ENCODE data around the gene THSD4. TPM values are rescaled to one million over a fixed set of nuclear protein-coding genes. Genes with fewer than 3 reads are reported as not detected.

The THSD4 gene
- total RNA-seq, 1 experiment from 2014 or later: 0.29 TPM

GRCh38 chr15:71599418-71600151 lies 484.3 kb downstream of the THSD4 start:
- ChIA-PET CTCF (interaction anchor here (0.7 to 2.2 kb wide), 3 partner anchors 23 to 144 kb away, joined by 3 to 13 read pairs (median 3); no protein-coding TSS in a partner anchor), POLR2A (interaction anchor here (0.9 kb wide), 1 partner anchor 62 kb away, joined by 6 read pairs; no protein-coding TSS in a partner anchor)
- intact Hi-C loops (cut with micrococcal nuclease; ENCODE audit: unreplicated experiment): no loop called here
- H3K36me3 Mint-ChIP-seq (ENCODE audit: insufficient read depth, unreplicated experiment): no peaks in the 10 kb centered on the region
- no peak for TF ChIP-seq CTCF (IDR thresholded peaks at IDR 0.05; ENCODE audit: insufficient read depth in 1 of 2, low read depth in 1 of 2, low read length in 1 of 2, severe bottlenecking in 1 of 2, unreplicated experiment in 1 of 2)
- no peak for DNase-seq
- Histone ChIP-seq H3K36me3 (ENCODE audit: control insufficient read depth, insufficient read depth, low read length) (no peaks in the 10 kb centered on the region), H3K27me3 (replicated peaks; ENCODE audit: control insufficient read depth, insufficient read depth, low read length) (no peaks in the 10 kb centered on the region), H3K4me1 (peaks cover 35% of the 10 kb centered on the region), H3K4me3 (ENCODE audit: low read depth, low read length) (no peak overlapping the region), H3K9me3 (no peaks in the 10 kb centered on the region)
- no TSS peak for BruUV-seq (replicated peaks)
- no peaks in the 10 kb centered on the region for H3K27me3 Mint-ChIP-seq (ENCODE audit: insufficient read depth, unreplicated experiment)
- peak overlapping the region; percentile 11 for H3K27ac Mint-ChIP-seq (ENCODE audit: unreplicated experiment)
- H3K4me3 Mint-ChIP-seq (ENCODE audit: unreplicated experiment): peak overlapping the region; percentile 2
- peaks cover 2% of the 10 kb centered on the region for H3K9me3 Mint-ChIP-seq (ENCODE audit: unreplicated experiment)
- H3K4me1 Mint-ChIP-seq (ENCODE audit: low read depth, unreplicated experiment): peaks cover 23% of the 10 kb centered on the region

- intact Hi-C loops (cut with micrococcal nuclease; ENCODE audit: unreplicated experiment): no loop called here
- no peaks in the 10 kb centered on the region for H3K9me3 ChIP-seq
- TF ChIP-seq CTCF (IDR thresholded peaks at IDR 0.05; ENCODE audit: insufficient read depth in 1 of 2, low read depth in 1 of 2, low read length in 1 of 2, severe bottlenecking in 1 of 2, unreplicated experiment in 1 of 2): no peak
- no TSS peak for BruUV-seq (replicated peaks)
- H3K36me3 ChIP-seq (ENCODE audit: control insufficient read depth, insufficient read depth, low read length): no peaks in the 10 kb centered on the region
- H3K27me3 ChIP-seq (replicated peaks; ENCODE audit: control insufficient read depth, insufficient read depth, low read length): no peaks in the 10 kb centered on the region
- H3K27ac Mint-ChIP-seq (ENCODE audit: unreplicated experiment): peak overlapping the region; percentile 11
- ChIA-PET CTCF (interaction anchor here (0.7 to 2.2 kb wide), 3 partner anchors 24 to 144 kb away, joined by 3 to 13 read pairs (median 3); no protein-coding TSS in a partner anchor), POLR2A (interaction anchor here (0.9 kb wide), 1 partner anchor 61 kb away, joined by 6 read pairs; no protein-coding TSS in a partner anchor)
- no peak overlapping the region for H3K4me3 ChIP-seq (ENCODE audit: low read depth, low read length)
- H3K9me3 Mint-ChIP-seq (ENCODE audit: unreplicated experiment): peaks cover 8% of the 10 kb centered on the region
- peaks cover 35% of the 10 kb centered on the region for H3K4me1 ChIP-seq
- H3K4me1 Mint-ChIP-seq (ENCODE audit: low read depth, unreplicated experiment): peaks cover 23% of the 10 kb centered on the region
- DNase-seq: no peak
- H3K4me3 Mint-ChIP-seq (ENCODE audit: unreplicated experiment): peak overlapping the region; percentile 2
- H3K36me3 Mint-ChIP-seq (ENCODE audit: insufficient read depth, unreplicated experiment): no peaks in the 10 kb centered on the region
- no peaks in the 10 kb centered on the region for H3K27me3 Mint-ChIP-seq (ENCODE audit: insufficient read depth, unreplicated experiment)
These were observed 485.0 kb downstream of the THSD4 start for GRCh38 chr15:71600237-71600636.

- H3K27me3 ChIP-seq (replicated peaks; ENCODE audit: control insufficient read depth, insufficient read depth, low read length): no peaks in the 10 kb centered on the region
- intact Hi-C loops (cut with micrococcal nuclease; ENCODE audit: unreplicated experiment): no loop called here
- peak overlapping the region; percentile 2 for H3K4me3 Mint-ChIP-seq (ENCODE audit: unreplicated experiment)
- H3K36me3 ChIP-seq (ENCODE audit: control insufficient read depth, insufficient read depth, low read length): no peaks in the 10 kb centered on the region
- DNase-seq: no peak
- peaks cover 35% of the 10 kb centered on the region for H3K4me1 ChIP-seq
- POLR2A ChIA-PET: interaction anchor here (0.6 kb wide), 1 partner anchor 29 kb away, joined by 3 read pairs; no protein-coding TSS in a partner anchor
- H3K4me1 Mint-ChIP-seq (ENCODE audit: low read depth, unreplicated experiment): peaks cover 23% of the 10 kb centered on the region
- H3K9me3 ChIP-seq: no peaks in the 10 kb centered on the region
- H3K9me3 Mint-ChIP-seq (ENCODE audit: unreplicated experiment): peaks cover 16% of the 10 kb centered on the region
- no peaks in the 10 kb centered on the region for H3K27me3 Mint-ChIP-seq (ENCODE audit: insufficient read depth, unreplicated experiment)
- peak overlapping the region; percentile 38 for H3K27ac Mint-ChIP-seq (ENCODE audit: unreplicated experiment)
- CTCF ChIA-PET: interaction anchor here (1.1 to 1.6 kb wide), 2 partner anchors 25 to 26 kb away, joined by 3 read pairs; no protein-coding TSS in a partner anchor
- BruUV-seq (replicated peaks): no TSS peak
- no peak overlapping the region for H3K4me3 ChIP-seq (ENCODE audit: low read depth, low read length)
- TF ChIP-seq CTCF (IDR thresholded peaks at IDR 0.05; ENCODE audit: insufficient read depth in 1 of 2, low read depth in 1 of 2, low read length in 1 of 2, severe bottlenecking in 1 of 2, unreplicated experiment in 1 of 2): no peak
- H3K36me3 Mint-ChIP-seq (ENCODE audit: insufficient read depth, unreplicated experiment): no peaks in the 10 kb centered on the region
These were observed 486.0 kb downstream of the THSD4 start for GRCh38 chr15:71601038-71601834.
